Neutrophil (primary cell): Measurements from ENCODE around the gene SHROOM2.

ENCODE experiments used
- H3K27ac ChIP-seq: fragments of 200-600 bp; sonication (generic); 2 replicates; pipeline ENCODE4 v1.5.1; 2016; ENCODE audit warnings: mild to moderate bottlenecking, moderate library complexity
- H3K27me3 ChIP-seq: fragments of 200-600 bp; sonication (generic); 2 replicates; pipeline ENCODE4 v1.6.0; 2016; ENCODE audit warnings: mild to moderate bottlenecking
- H3K36me3 ChIP-seq: fragments of 200-600 bp; sonication (generic); 2 replicates; pipeline ENCODE4 v1.5.1; 2017
- H3K4me1 ChIP-seq, 2 experiments: fragments of 200-600 bp in 1 of 2; sonication (generic) in 1 of 2; 1 replicate in 1 of 2; 2 replicates in 1 of 2; pipeline versions ENCODE4 v1.5.1 to v1.6.1; 2013 to 2016; ENCODE audit warnings: low read depth in 1 of 2, low read length in 1 of 2, mild to moderate bottlenecking in 1 of 2, moderate library complexity in 1 of 2; ENCODE audit not compliant: control insufficient read depth in 1 of 2, insufficient read depth in 1 of 2
- H3K4me3 ChIP-seq, 2 experiments: fragments of 200-600 bp in 1 of 2; sonication (generic) in 1 of 2; 1 replicate in 1 of 2; 2 replicates in 1 of 2; pipeline ENCODE4 v1.5.1; 2013 to 2016; ENCODE audit warnings: low read depth in 1 of 2, low read length in 1 of 2, mild to moderate bottlenecking in 1 of 2, moderate library complexity in 1 of 2
- H3K9me3 ChIP-seq: fragments of 200-600 bp; sonication (generic); 2 replicates; pipeline ENCODE4 v1.5.1; 2016
- TF ChIP-seq, protein P1 (sequence below): fragments of 200-600 bp; sonication (generic); IDR thresholded peaks from 2 replicates; pipeline ENCODE4 v1.5.1; 2016; ENCODE audit warnings: antibody characterized with exemption

The SHROOM2 gene

DNA sequence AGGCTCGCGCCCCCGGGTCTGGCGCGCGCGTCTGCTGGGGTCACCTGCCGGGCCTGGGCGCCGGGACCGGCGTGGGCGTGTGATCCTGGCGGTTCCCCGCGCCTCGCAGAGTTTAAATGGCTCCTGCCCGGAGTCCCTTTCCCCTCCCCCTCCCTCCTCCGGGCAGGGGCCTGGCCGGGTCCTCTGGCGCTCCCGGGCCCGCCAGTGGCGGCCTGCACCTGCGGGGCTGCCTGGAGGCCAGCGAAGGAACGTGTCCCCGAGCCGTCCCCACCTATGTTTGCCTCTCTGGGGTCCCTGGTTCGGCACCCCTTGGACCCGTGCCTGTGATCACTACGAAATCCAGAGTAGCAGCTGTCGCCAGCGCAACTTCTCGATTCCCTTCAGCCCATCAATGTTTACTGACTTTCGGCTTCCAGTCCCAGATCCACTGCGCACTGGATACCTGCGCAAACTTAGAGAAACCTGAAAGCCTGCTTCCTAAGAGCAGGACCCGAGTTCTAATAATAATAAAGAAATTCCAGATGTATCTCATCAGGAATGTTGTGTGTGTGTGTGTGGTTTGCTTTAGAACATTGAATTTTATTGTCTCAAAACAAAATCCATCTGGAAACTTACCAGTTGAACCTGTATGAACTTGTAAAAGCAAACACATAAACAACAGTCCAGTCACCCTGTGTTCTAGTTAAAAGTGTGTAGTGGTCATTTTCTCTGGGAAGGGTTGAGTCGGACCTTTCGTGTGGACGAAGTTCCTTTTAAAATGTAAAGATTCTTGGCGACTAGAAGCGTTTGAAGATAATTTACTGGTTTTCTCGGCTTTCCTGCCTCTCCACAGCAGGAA is 788 bp downstream of the SHROOM2 start:
- Histone ChIP-seq H3K36me3 (no peaks in the 10 kb centered on the region), H3K27me3 (peaks cover 77% of the 10 kb centered on the region), H3K9me3 (no peaks in the 10 kb centered on the region), H3K27ac (no peak overlapping the region), H3K4me1 (no peaks in the 10 kb centered on the region), H3K4me3 (no peak overlapping the region)
- TF ChIP-seq, protein P1, sequence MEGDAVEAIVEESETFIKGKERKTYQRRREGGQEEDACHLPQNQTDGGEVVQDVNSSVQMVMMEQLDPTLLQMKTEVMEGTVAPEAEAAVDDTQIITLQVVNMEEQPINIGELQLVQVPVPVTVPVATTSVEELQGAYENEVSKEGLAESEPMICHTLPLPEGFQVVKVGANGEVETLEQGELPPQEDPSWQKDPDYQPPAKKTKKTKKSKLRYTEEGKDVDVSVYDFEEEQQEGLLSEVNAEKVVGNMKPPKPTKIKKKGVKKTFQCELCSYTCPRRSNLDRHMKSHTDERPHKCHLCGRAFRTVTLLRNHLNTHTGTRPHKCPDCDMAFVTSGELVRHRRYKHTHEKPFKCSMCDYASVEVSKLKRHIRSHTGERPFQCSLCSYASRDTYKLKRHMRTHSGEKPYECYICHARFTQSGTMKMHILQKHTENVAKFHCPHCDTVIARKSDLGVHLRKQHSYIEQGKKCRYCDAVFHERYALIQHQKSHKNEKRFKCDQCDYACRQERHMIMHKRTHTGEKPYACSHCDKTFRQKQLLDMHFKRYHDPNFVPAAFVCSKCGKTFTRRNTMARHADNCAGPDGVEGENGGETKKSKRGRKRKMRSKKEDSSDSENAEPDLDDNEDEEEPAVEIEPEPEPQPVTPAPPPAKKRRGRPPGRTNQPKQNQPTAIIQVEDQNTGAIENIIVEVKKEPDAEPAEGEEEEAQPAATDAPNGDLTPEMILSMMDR: no peak

DNA sequence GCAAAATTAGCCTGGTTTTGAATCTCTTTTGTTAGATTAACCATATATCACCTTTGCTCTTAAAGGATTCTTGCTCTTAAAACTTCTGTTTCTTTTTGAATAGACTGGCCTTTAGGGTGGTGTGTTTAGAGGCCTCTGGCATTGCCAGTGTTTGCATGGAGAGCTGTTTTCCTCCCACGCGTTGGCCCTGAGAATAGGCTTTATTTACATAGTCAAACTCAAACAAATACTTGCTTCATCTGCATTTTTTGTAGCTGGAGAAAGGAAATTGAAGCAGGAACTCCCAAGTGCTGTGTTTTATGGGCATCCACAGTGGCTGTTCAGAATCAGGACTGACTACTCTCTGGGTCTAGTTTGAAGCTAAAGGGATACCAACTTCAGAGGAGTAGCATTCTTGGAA is 2.7 kb downstream of the SHROOM2 start:
- no peak overlapping the region for H3K4me3 ChIP-seq
- H3K4me1 ChIP-seq: no peaks in the 10 kb centered on the region
- TF ChIP-seq, protein P1: no peak
- no peaks in the 10 kb centered on the region for H3K36me3 ChIP-seq
- no peaks in the 10 kb centered on the region for H3K9me3 ChIP-seq
- peaks cover 69% of the 10 kb centered on the region for H3K27me3 ChIP-seq
- no peak overlapping the region for H3K27ac ChIP-seq

DNA sequence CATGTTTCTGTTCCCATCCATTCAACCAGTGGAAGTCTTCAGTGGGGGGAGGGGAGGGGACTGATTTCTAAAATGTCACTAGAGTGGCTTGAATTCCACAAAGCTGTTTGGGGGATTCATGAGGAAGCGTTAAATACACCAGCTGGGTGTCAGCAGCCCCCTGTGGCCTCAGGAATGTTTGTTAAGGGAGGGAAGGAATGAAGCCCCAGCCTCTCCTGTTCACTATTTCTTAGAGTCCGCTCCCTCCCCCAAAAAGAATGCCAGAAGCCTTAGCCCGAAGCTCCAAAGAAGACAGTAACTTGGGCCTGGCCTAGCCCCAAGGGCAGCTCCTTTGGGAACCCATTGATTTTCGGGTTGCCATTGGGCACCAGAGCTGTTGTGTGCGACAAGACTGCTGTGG is 3.3 kb downstream of the SHROOM2 start:
- no peak overlapping the region for H3K27ac ChIP-seq
- peaks cover 63% of the 10 kb centered on the region for H3K27me3 ChIP-seq
- no peaks in the 10 kb centered on the region for H3K36me3 ChIP-seq
- TF ChIP-seq, protein P1: no peak
- H3K4me3 ChIP-seq: no peak overlapping the region
- H3K4me1 ChIP-seq: no peaks in the 10 kb centered on the region
- no peaks in the 10 kb centered on the region for H3K9me3 ChIP-seq

DNA sequence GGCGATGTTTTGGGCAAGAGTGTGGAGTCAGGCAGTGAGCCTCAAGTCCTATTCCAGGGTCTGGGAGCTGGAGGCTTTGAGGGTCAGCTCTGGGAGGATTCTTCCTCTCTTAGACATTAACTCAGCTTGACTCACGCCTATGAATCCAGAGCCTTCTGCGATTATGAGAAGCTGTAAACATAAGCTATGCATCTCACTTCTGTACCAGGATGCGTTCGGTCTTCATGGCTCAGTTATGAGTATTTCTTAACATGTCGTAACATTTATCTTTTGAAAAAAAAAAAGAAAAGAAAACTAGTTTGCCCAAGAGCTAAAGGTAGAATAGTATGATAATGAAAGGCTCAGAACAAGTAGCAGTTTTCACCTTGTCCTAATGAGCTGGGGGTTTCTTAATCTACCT is 4.6 kb downstream of the SHROOM2 start:
- H3K9me3 ChIP-seq: no peaks in the 10 kb centered on the region
- H3K4me1 ChIP-seq: no peaks in the 10 kb centered on the region
- TF ChIP-seq, protein P1: no peak
- no peaks in the 10 kb centered on the region for H3K36me3 ChIP-seq
- no peak overlapping the region for H3K27ac ChIP-seq
- H3K4me3 ChIP-seq: no peak overlapping the region
- H3K27me3 ChIP-seq: peaks cover 50% of the 10 kb centered on the region

DNA sequence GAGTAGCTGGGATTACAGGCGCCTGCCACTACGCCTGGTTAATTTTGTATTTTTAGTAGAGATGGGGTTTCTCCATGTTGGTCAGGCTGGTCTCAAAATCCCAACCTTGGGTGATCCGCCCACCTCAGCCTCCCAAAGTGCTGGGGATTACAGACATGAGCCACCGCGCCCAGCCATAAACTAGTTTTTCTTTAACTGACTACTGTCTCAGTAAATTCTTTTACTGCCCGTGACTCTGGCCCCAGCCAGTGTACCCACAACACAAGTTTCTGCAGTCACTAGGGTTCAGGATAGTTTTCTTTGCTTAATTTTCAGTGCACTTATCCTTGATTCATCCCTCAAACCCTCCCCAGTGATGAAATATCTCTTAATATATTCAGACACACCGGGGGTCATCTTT is 8.3 kb downstream of the SHROOM2 start:
- Histone ChIP-seq H3K27me3 (peaks cover 14% of the 10 kb centered on the region), H3K4me1 (no peaks in the 10 kb centered on the region), H3K4me3 (no peak overlapping the region), H3K36me3 (no peaks in the 10 kb centered on the region), H3K9me3 (no peaks in the 10 kb centered on the region), H3K27ac (no peak overlapping the region)
- TF ChIP-seq, protein P1: no peak
